Measurements from ENCODE around the gene MAN1C1. TPM values are rescaled to one million over a fixed set of nuclear protein-coding genes. Genes with fewer than 3 reads are reported as not detected.

Gene MAN1C1
- total RNA-seq, 1 donor from 2014 or later, result 16.7 TPM

GRCh38 chr1:25798666-25799351 is 182.2 kb downstream of the MAN1C1 start:
- DNase-seq (ENCODE audit: low spot score), result no peak
- intact Hi-C loops (cut with DNase I), result loop anchor here (2.0 to 5.0 kb wide), 4 partner anchors 102 to 552 kb away; partner anchors contain the start of genes LDLRAP1, MAN1C1 and RSRP1

- intact Hi-C loops (cut with DNase I), result loop anchor here (2.0 to 5.0 kb wide), 4 partner anchors 102 to 552 kb away; partner anchors contain the start of genes LDLRAP1, MAN1C1 and RSRP1
- DNase-seq (ENCODE audit: low spot score), result no peak
These were observed 182.9 kb downstream of the MAN1C1 start for GRCh38 chr1:25799352-25799934.

- DNase-seq (ENCODE audit: low spot score), result peak; percentile 84
- intact Hi-C loops (cut with DNase I), result loop anchor here (2.0 to 5.0 kb wide), 4 partner anchors 103 to 553 kb away; partner anchors contain the start of genes LDLRAP1, MAN1C1 and RSRP1
These were observed 183.5 kb downstream of the MAN1C1 start, which contains the start of gene SELENON for GRCh38 chr1:25799935-25800702. TSS of gene SELENON (plus strand) at chr1:25800193. CDS start at chr1:25800231, 38 bp downstream.

GRCh38 chr1:25800703-25801377 is 184.2 kb downstream of the MAN1C1 start:
- intact Hi-C loops (cut with DNase I), result no loop called here
- DNase-seq (ENCODE audit: low spot score), result no peak

GRCh38 chr1:25802915-25803314 is 186.3 kb downstream of the MAN1C1 start:
- DNase-seq (ENCODE audit: low spot score), result no peak
- intact Hi-C loops (cut with DNase I), result no loop called here

GRCh38 chr1:25803368-25803767 is 186.8 kb downstream of the MAN1C1 start:
- intact Hi-C loops (cut with DNase I), result no loop called here
- DNase-seq (ENCODE audit: low spot score), result no peak

GRCh38 chr1:25804244-25804963 is 187.8 kb downstream of the MAN1C1 start:
- intact Hi-C loops (cut with DNase I), result no loop called here
- DNase-seq (ENCODE audit: low spot score), result no peak

GRCh38 chr1:25804964-25805862 is 188.6 kb downstream of the MAN1C1 start:
- DNase-seq (ENCODE audit: low spot score), result no peak

GRCh38 chr1:25805863-25806225 is 189.3 kb downstream of the MAN1C1 start:
- intact Hi-C loops (cut with DNase I), result loop anchor here (5.0 kb wide), 1 partner anchor 304 kb away; no protein-coding TSS in a partner anchor
- no peak for DNase-seq (ENCODE audit: low spot score)

More at GRCh38 chr1:25804964-25805862, 188.6 kb downstream of the MAN1C1 start:
- intact Hi-C loops (cut with DNase I), result loop anchor here (5.0 kb wide), 1 partner anchor 303 kb away; no protein-coding TSS in a partner anchor

- no peak for DNase-seq (ENCODE audit: low spot score)
These were observed 189.8 kb downstream of the MAN1C1 start for GRCh38 chr1:25806418-25806817.

GRCh38 chr1:25807480-25808390 is 191.1 kb downstream of the MAN1C1 start:
- intact Hi-C loops (cut with DNase I), result loop anchor here (5.0 kb wide), 1 partner anchor 305 kb away; no protein-coding TSS in a partner anchor
- no peak for DNase-seq (ENCODE audit: low spot score)

More at GRCh38 chr1:25806418-25806817, 189.8 kb downstream of the MAN1C1 start:
- intact Hi-C loops (cut with DNase I), result loop anchor here (5.0 kb wide), 1 partner anchor 304 kb away; no protein-coding TSS in a partner anchor

GRCh38 chr1:25808481-25809244 is 192.1 kb downstream of the MAN1C1 start:
- DNase-seq (ENCODE audit: low spot score), result no peak
- intact Hi-C loops (cut with DNase I), result loop anchor here (5.0 kb wide), 1 partner anchor 306 kb away; no protein-coding TSS in a partner anchor

- intact Hi-C loops (cut with DNase I), result loop anchor here (5.0 kb wide), 1 partner anchor 307 kb away; no protein-coding TSS in a partner anchor
- DNase-seq (ENCODE audit: low spot score), result no peak
These were observed 192.8 kb downstream of the MAN1C1 start for GRCh38 chr1:25809283-25809926.

GRCh38 chr1:25809929-25810328 is 193.3 kb downstream of the MAN1C1 start:
- intact Hi-C loops (cut with DNase I), result loop anchor here (5.0 kb wide), 1 partner anchor 308 kb away; no protein-coding TSS in a partner anchor

More at GRCh38 chr1:25809929-25810328, 193.3 kb downstream of the MAN1C1 start:
- no peak for DNase-seq (ENCODE audit: low spot score)
